Endometrial microvascular endothelial cells (primary cell): ENCODE data around the gene IPO13. TPM values are rescaled to one million over a fixed set of nuclear protein-coding genes. Genes with fewer than 3 reads are reported as not detected.

Experiments used
- in situ Hi-C: cut with HindIII; loops from 2 replicates; pipeline ENCODE4 v1.10.0; 2017; ENCODE audit warnings: low sequenced_read_pairs, low pct_unique_long_range_greater_than_20kb; ENCODE audit errors: inconsistent ontology term
- total RNA-seq: library from RNA; depleted of rRNA; stranded (reverse); fragments of >200 nt; gene quantifications from one replicate; pipeline ENCODE4 v1.2.3, GENCODE V29; 2015; ENCODE audit errors: inconsistent ontology term

Gene IPO13
- total RNA-seq, 1 donor from 2014 or later: 23.5 TPM

DNA sequence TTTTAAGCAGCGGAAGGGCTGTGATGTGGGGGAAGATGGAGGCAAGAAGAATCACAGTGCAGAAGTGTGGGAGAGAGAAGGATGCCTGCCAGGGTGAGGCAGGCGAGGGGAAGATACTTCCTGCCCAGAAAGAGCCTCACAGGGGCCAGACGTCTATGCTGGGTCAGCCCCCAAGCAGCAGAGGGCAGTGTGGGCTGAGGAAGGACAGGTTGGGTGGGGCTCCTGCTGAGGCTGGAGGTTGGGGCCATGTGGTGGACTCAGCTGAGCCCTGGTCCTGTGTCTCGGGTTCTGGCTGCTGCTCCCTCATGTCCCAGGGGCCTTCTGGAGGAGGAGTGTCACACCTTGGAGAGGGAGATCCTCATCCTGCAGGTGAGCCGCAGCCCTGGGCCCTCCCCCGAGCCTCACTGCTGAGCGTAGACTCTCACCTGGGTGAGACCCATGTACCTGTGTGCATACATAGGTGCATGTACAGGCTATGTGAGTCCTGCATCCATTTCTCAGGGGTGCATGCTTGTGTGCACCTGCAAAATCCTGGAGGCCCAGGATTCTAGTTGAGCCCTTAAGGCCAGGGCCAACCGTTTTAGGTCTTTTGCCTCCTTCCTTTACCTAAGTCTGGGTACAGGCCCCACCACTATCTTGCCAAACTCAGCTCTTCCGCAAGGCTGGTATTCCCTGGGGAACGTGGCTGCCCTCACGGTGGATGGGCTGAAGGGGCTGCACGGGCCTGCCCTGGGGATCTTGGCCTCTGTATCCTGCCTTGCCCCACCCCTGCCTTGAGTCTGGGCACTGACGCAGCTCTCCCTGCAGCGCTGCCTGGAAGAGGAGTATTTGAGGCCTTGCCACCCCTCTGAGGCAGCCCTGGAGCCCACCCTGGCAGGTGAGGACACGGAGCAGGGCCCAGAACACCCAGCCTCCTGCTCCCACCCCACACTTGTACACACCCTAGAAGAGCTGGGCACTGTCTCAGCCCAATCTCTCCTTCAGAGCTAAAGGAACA, 48.3 kb downstream of the IPO13 start:
- in situ Hi-C loops: no loop called here

DNA sequence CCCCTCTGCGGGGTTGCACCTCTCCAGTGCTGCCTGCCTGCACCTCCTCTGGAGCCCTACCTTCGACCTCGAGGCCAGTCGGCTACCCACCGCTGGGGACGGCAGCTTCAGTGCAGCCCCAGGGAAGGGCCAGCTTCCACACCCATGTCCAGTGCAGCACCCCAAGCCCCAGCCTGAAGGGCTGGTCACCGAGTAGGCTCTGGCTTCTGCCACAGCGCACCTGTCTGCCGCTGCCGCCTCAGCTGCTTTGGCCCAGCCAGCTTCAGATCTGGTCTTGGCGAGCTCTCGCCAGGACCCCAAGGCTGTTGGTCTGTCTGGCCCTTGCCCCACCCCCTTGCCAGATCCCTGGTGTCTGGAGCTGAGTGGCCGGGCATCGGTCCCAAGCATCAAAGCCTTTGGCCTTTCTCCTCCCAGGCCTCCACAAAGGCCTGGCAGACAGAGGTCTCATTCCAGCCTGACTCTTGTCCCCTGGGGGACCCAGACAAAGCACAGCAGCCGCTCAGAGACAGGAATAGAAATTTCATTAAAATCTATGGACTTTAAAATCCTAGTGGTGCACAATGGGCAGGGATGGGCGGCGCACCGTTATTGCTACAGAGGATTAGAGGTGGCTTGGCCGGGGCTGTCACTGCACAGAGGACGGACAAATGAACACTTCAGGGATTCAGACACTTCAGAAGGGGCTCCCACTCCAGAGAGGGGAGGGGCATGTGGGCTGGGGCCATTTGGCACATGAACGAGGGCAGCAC, 49.4 kb downstream of the IPO13 start:
- in situ Hi-C loops: no loop called here

DNA sequence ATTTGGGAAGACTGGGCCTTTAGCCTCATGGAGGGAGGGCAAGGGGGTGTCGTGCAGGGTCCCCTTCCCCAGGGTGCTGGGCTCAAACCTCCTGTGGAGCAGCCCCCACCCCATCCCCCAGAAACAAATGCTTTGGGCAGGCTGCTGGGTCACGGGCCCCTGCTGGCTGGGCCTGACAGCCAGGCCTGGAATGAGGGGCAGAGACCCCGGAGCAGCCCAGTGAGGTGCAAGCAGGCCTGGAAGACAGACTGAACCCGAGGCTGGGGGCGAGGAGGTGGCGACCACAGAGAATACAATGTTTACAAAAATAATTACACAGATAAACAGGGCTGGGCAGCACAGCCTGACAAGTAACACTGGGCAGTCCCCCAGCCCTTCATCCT, 50.0 kb downstream of the IPO13 start:
- in situ Hi-C loops: no loop called here

DNA sequence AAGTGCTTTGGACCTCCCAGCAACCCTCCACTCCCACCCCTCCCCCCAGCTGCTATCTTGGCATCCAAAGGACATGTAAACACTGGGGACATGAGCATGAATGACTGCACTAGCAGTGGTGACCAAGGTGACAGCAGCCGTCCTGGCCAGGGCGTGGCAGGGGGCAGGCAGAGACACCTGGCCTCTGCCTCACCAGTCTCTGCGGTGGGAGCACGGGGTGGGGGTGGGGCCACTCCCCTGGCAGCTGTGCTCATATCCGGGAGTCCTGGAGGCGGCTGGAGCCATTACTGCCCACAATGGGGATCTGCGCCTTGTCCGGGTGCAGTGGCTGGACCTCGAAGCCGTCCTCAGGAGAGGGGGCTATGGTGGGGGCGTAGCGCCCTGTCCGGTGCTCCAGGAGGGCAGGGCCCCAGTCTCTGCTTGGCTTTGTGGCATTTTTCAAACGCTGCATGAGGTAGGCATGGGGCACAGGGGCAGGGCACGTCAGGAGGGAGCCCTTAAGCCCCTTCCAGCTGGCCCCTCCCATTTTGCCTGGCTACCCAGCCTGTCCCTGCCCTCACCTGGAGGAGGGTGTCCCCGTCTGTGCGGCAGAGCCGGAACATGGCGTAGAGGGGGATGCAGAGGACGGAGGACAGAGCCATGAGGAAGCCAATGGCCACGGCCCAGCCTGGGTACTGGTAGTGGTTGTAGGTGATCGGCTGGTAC, 50.7 kb downstream of the IPO13 start:
- in situ Hi-C loops: no loop called here

DNA sequence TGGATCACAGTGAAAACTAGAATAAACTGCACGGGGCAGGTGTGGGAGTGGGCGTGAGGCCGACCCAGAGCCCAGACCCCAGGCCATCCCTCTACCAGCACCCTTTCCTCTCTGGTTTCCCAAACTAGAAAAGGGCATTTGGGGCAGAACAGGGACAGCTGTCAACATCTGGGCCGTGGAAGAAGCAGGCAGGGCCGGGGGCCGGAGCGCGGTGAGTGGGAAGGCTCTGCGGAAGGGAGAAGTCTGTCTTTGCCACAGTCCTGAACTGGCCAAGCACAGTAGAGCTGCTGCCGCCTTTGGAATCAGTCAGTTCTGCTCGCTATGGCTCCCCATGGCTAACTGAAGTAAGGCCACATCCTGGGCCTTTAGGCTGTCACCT, 51.2 kb downstream of the IPO13 start:
- in situ Hi-C loops: no loop called here

DNA sequence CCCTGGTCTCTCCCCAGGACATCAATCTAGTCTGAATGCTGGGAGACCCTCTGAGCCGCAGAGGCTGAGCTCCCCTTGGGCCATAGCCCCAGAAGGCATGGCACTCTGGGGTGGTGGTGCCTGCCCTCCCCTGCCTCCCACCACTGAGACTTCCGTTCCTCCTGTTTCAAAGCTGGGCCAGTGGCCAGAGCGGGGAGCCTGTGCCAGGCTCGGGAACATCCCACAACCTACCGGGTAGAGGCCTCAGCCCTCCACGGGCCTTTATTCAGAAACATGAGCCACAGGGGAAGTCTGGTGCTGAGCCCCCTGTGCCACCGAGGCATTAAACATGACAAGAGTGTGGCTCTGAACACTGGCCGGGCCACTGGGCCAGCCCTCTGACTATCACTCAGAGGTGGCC, 52.7 kb downstream of the IPO13 start:
- in situ Hi-C loops: no loop called here

DNA sequence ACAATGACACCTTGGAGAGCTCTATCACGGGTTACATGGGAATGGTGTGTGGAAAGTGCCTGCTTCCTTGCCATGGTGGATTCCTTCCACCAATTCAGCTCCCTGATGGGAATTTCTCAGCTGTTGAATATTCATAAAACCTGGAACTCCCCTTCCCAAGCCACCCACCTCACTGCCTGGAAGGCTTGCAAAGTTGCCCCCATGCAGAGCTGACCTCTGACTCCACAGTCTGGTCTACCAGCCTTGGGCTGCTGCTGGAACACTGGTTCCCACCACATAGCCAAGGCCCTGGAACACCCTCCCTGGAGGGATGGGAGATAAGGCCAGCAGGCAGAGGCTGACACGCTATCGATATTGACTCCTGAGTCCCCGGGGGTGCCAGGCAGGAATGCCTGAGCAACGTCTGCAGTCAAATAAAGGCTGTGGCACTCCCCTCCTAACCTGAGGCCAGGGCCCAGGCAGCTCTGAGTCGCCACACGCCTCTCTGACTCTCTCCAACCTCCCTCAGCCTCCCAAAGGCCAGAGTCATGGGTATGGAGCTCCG, 53.4 kb downstream of the IPO13 start:
- in situ Hi-C loops: no loop called here

DNA sequence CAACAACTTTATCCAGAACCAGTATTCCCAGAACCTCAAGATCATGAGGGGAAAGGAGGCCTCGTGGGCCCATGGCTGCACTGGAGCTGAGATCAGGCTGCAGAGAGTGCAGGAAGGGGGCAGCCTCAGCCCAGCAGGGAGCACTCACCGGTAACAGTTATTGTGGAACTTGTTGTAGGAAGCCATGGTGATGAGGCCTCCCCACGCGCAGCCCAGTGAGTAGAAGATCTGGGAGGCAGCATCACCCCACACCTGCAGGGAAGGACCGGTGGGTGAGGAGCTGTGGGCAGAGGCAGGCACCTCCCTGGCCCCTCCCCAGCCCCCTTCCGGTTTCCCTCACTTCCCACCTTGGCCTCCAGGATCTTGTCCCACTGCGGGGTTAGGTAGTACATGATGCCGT, 55.4 kb downstream of the IPO13 start:
- in situ Hi-C loops: no loop called here

DNA sequence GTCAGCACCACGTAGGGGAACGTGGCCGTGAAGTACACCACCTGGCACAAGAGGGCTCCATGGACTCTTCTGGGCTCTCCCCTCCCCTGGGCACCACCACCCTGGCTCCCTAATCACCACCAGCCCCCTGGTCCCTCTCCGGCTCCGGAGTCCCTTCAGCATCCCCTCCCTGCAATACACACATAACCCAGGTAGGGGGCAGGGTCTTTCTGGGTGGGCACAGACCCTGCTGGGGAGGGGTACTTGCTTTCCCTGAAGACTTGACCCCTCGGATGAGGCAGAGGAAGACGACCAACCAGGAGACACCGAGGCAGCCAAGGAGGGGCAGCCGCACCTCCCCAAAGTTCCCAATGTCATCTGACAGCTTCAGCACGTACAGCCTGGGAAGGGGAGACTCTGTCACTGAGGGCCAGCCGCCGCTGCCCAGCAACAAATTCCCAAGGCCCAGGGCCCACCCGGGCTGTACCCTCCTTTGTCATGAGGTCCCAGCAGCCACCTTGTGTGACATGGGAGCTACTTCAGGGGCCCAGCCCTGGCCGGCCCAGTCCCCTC, 55.9 kb downstream of the IPO13 start:
- in situ Hi-C loops: no loop called here

DNA sequence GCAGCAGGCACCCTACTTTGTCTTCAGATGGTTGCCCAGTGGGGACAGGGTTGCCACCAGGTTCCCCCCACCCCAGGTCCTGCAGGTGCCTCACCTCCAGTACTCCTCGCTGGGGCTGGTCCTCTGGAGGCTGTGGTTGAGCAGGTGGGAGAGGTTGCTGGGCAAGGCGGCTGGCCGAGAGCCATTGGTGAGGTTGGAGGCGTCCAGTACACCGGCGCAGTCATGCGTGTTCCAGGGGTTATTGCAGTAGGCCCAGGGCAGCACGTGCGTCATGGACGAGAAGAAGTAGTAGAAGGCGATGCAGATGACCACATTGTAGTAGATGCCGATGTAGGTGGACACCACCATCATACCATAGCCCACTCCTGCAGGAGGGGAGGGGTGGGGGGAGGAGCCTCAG, 61.5 kb downstream of the IPO13 start:
- in situ Hi-C loops: no loop called here

DNA sequence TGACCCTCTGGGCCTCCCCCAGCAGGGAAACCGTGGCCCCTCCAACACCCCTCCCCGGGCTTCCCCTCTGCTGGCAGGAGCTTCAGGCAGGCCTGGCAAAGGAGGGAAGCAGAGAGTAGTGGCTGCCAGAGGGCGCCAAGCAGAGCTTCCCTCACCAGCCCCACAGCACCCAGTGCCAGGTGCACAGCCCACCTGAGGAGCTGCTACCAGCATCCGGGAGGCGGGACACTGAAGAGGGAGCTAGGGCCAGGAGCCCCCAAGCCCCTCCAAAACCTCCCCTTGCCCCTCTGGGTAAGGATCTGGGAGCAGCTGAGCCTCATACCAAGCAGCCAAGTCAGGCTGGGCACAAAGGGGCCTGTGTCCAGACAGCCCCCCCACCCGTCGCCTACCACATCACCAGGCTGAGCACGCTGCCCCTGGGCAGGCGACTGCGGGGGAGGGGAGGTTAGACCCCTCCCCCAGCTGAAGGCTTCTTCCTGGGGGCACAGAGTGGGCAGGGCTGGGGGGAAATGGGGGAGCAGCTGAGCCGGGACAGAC, 64.3 kb downstream of the IPO13 start:
- in situ Hi-C loops: no loop called here

DNA sequence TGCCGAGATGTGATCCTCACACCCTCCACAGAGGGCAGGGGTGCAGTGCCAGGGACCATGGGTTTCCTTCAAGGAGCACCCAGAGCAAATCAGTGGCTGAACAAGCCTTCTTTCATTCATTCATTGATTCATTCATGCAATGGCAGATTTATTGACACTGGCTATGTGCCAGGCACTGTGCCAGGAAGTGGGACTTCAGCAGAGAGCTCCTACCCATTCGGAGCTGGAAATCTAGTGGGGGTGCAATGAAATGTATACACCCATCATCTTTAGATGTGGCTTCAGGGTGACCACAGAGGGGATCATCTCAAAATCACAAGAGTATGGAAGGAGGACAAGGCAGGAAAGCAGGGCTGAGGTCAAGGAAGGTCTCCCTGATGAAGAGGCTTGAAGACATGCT, 65.7 kb downstream of the IPO13 start:
- in situ Hi-C loops: no loop called here

DNA sequence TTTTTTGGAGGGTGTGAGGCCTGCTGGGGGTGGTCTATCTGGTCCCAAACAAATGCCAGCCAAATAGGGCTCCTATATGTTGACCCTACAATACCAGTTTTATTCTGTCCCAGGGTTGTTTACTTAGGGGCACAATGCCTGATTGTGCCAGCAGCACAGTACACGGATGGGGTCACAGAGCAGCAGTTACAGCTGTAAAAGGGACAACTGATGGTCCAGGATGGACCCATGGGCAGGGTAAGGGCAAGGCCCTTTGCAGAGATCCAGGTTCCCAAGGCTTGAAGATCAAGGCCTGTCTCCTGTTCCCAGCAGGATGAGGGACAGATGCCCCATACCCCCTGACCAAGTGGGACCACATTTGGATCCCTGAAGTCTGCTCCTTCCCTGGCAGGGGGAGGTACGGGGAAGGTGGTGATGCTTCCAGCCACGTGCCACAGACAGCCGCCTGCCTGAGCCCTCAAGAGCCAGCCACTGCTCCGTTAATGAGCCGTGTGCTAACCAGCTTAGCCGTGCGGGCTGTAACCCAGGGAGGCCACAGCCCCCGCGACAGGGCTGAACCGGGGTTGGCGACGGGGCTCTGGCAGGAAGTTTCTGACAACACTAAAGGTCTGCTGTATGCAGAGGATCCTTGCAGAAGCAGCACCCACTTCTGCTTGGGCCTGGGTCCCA, 66.3 kb downstream of the IPO13 start:
- in situ Hi-C loops: no loop called here

DNA sequence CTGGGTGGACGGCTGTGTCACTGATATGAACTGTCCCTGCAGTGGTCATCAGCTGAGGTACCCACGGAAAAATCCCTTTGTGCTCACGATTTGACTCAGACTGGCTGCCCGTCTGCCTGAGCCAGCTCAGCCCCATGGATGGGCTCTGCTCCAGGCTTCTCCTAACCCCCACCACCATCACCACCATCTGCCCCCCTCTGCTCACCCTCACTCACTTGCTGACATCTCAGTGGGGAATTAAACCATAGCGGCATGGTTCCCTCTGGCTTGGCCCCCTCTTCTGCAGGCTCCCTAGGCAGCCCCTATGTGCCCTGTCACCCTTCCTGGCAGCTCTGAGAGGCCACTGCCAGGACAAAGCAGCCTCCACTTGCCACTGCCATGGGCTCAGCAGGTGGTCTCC, 67.2 kb downstream of the IPO13 start:
- in situ Hi-C loops: no loop called here

DNA sequence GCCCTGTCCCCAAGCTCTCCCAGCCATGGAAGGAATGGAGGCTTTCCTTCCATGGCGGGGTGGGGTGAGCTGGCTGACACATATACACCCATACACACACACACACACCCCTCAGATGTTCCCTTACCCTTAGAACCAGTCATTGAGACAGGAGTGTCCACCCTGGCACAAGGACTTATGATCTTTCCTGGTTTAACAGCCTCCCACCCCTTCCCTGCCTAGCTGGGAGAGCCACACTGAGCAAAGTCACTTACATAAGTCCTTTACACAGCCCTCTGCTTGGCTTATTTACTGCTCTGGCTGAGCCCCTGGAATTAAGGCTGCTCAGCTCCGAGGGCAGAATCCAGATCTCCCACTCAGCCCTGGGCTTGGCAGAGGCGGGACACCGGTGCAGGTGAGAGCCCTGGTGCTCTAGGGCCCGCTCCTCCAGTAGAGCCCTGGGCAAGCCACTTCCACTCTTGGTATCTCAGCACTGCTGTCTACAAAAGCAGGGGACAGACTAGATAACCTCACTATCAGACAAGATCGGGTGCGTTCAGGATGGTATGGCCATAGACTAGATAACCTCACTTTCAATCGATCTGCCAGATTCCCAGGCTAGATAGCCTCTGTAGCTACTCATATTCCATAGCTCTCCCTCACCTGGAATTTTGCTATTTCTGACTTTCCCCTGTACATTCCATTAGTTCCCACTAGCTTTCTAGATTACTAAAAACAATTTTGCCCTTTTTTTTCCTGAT, 67.8 kb downstream of the IPO13 start:
- in situ Hi-C loops: no loop called here

DNA sequence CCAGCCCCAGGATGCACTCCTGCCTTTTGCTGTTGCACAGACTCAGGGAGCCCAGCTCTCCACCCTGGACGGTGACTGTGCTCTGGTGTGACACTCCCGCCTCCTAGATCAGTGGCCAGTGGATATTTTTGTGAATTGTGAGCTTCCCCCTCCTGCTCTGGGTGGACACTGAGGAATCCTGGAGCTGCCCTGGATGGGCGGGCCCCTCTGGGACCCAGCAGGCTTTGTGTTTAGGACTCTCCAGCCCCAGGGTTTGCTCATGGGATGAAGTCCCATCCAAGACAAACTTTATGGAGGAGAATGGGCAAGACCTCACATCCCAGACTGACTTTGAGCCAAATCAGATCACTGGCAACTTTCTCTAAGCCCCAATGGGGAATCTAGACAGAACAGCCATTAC, 68.5 kb downstream of the IPO13 start:
- in situ Hi-C loops: no loop called here

DNA sequence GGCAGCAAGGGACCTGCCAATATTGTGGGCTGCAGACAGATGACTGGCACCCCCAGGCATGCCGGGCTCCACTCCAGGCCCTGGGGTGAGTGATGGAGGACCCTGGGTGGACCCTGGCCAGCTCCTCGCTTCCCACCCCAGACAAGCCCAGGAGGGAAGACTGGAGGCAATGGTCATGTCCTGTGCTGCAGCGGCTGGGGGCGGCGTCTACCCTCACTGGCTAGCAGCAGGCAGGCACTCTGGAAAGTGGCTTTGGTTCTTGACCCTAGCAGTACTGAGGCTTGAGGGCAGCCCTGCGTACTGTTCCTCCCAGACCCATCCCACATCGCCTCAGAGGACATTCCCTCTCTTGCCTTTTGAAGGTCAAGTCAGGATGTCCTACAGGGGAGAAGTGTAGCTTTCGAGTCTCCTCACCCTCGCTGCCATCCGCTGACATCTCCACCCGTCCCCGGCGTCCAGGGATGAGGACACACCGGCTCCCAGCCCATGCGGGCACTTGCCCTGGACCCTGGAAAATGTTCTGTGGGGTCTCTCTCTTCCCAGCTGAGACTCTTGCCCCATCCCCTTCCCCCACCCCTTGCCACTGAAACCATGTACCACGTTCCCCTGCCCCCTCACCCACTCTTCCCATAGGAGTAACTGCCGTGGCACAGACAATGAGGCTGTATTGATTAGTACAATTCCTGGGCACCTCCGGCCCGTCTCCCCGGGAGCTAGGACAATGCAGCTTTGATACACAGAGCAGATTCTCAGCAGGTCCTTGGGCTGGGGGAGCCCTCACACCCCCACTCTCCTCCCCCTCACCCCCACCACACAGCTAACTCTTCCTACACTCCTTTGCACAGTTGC, 69.5 kb downstream of the IPO13 start:
- in situ Hi-C loops: no loop called here
